Measurements from ENCODE around the gene INO80.

The INO80 gene

GRCh38 chr15:41039121-41039520 lies 77.0 kb downstream of the INO80 start:
- DNase-seq, result no peak

DNA sequence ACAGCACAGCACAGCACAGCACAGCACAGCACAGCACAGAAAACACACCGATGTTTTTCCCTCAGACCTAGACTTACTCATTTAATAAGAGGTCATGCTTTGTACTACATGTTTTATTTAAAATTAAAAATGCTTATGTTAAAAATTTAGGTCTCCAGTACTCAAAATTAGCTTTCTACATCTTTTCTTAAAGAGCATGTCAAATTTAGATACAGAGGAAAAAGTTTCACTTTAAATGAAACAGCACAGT lies 84.1 kb downstream of the INO80 start:
- DNase-seq, result no peak

GRCh38 chr15:41031232-41032078 lies 84.6 kb downstream of the INO80 start:
- no peak for DNase-seq

- no peak for DNase-seq
Observed at GRCh38 chr15:41028853-41029252, 87.2 kb downstream of the INO80 start.

DNA sequence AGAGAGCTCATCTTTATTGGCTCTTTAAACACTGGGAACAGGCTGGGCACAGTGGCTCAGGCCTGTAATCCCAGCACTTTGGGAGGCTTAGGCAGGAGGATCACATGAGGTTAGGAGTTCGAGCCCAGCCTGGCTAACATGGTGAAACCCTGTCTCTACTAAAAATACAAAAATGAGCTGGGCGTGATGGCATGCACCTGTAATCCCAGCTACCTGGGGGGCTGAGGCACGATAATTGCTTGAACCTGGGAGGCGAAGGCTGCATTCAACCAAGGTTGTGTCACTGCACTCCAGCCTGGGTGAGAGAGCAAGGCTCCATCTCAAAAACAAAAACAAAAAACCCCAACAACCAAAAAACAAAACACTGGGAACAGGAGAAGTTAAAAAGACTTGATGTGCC lies 90.7 kb downstream of the INO80 start:
- no peak for DNase-seq

DNA sequence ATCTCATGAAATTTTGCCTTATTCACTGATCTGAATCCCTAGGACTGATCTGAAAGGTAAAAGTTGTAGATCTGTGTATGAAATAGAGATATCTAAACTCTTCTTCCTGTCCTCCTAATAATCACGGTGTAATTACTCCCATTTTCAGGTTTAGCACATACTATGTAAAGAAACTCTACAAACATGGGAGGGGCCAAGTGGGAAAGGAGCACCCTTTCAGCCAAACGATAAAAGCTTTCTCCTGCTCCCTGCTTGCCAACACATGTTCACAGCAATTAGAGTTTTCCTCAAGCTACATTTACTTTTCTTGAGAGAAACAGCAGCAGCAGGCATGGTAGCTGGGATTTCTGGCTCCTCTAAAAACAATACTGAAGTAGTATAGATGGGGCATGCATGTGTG lies 91.2 kb downstream of the INO80 start:
- no peak for DNase-seq

GRCh38 chr15:41024131-41024530 lies 91.9 kb downstream of the INO80 start:
- no peak for DNase-seq

GRCh38 chr15:41022487-41023090 lies 93.5 kb downstream of the INO80 start:
- DNase-seq, result peak; percentile 48

DNA sequence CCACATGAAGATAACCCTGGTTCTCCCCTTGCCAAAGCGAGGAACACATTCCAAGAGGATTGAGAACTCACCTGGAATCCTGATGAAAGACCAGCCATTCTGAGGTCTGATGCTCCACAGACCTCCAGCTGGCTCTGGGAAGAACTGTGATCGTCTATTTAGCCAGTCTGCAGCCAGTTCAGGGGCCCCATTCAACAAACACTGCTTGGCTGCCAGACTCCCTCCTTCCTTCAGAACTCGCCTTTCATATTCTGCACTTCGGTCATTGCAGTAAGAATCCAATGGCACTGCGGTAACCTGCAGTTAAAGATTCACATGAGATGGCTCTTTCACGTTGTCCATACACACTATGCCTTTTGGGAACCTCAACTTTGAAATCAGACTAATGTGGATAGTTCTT lies 95.3 kb downstream of the INO80 start:
- DNase-seq, result no peak

GRCh38 chr15:41020311-41020710 lies 95.8 kb downstream of the INO80 start:
- no peak for DNase-seq

DNA sequence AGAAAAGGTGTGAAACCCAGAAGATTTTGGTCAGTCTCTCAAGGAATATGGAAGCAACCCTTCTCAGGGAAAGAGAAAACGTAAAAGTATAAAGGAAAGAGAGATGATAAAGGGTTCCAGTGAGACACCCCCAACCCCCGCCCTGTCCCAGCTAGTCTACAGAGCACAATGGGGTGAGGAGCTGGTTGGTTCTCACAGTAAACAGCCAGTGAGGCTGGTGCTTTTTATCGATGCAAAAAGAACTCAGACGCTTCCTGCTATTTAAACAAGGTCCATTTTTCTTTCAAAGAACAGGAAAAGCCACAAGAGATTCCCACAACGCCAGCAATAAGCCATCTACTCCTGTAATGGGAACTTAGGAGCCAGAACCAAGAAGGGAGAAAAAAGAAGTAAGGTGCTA lies 96.9 kb downstream of the INO80 start:
- DNase-seq, result no peak

DNA sequence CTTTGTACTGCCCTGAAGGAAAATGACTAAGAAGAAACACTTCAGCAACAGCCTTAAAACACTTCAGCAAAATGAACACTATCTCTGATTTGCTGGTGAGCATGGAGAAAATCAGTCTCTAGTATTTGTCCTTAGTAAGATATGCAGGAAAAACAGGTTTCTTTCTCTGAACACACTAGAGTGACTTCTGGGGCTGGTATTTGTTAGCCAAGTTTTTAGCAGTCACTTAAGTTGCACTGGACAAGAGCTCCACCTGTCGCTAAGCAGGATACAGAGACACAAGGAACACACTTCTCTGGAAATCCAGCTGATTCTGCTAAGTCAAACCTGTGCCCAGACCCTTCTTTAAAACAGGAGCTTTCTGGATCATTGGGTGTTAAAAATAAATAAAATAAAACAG lies 97.5 kb downstream of the INO80 start:
- no peak for DNase-seq

- no peak for DNase-seq
Observed at GRCh38 chr15:41017066-41017735, 98.9 kb downstream of the INO80 start.

DNA sequence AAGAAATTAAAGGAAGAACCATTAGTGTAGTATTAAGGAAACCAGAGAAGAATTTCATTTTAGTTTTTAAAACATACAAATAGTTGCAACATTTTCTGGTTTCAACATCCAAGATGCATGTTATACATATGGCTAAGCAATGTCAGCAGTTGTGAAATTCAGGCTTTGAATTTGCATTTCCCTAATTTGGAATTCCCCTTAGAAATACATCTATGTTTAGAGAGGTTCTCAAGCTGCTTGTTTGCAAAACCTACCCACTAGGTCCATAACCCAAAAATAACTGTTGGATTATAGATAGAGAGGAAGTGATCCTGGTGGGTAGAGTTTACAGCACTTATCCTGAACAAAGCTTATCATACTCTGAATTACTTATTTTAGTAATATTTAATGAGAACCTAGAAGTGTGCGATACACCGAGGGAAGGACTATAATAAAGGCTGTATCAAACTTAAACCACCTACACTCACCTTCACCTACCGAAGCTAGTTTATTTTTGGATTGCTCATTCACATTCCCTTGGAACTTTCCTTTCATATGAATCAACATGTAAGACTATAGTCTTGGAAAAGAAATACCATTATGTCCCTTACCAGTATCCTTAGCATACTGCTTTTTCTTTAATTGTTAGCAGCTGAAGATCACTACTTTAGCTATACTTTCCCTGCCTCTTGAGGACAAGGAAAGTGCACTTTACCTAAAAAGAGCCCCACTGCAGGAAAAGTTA lies 102.2 kb downstream of the INO80 start:
- no peak for DNase-seq

GRCh38 chr15:41011055-41011815 lies 104.8 kb downstream of the INO80 start:
- peak; percentile 73 for DNase-seq

GRCh38 chr15:41010345-41010744 lies 105.7 kb downstream of the INO80 start:
- DNase-seq, result peak; percentile 10

DNA sequence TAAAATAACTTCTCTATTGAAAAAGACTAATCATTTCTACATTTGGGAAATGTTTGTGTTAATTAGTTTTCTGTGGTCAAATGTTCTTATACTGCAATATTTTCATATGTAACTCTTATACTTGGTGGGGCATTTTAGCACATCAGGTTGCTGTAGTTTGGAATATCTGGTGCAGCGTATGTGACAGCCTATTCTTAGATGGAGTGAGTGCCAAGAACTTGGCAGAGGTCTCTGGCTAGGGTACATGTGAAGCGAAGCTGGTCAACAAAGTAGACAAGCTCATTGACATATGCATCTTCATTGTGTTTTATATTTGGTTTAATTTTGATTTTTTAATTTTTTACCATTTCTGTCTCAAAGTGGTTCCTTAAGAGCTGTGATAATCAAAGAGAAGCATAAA lies 109.6 kb downstream of the INO80 start:
- DNase-seq, result no peak

DNA sequence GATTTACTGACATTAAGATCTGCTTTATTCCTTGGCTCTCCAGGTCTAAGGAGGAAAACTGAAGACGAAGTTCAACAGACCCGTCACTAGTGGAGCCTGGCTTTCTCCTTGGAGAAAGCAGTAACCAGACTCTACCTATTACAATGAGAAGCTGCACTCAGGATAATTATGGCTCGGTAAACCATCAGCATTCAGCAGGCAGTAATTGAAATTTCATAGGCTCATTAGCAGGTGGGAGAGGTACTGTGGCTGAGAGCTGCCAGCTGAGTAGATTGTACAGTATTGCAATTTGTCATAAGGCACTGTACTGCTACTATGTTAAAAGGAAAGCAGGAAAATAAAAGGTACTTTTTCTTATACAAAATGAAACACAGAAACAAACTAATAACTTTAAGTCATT lies 111.6 kb downstream of the INO80 start:
- DNase-seq, result no peak

- DNase-seq, result no peak
Observed at GRCh38 chr15:41001524-41002214, 114.4 kb downstream of the INO80 start.

GRCh38 chr15:40999190-40999589 lies 116.9 kb downstream of the INO80 start:
- DNase-seq, result no peak

GRCh38 chr15:40995656-40996055 lies 120.4 kb downstream of the INO80 start:
- no peak for DNase-seq

DNA sequence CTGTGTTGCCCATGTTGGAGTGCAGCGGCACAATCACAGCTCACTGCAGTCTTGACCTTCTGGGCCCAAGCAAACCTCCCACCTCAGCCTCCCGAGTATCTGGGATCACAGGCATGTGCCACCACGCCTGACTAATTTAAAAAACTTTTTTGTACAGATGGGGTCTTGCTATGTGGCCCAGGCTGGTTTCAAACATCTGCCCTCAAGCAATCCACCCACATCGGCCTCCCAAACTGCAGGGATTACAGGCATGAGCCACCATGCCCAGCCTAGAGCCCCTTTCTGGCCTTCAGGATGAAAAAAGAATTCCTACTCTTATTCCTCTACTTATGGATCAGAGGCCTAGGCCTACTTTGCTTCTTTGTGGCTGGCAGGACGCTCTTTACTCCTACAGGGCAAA lies 123.3 kb downstream of the INO80 start:
- DNase-seq, result no peak
